ENCODE results near the gene OSCAR. TPM values are rescaled to one million over a fixed set of nuclear protein-coding genes. Genes with fewer than 3 reads are reported as not detected.

Gene OSCAR
- total RNA-seq, 2 donors from 2014 or later = 0.20 to 0.44 TPM

GRCh38 chr19:54073829-54074228 is 26.8 kb downstream of the OSCAR start:
- Histone ChIP-seq H3K4me1 (ENCODE audit: control insufficient read depth, insufficient read depth, low read length) (no peaks in the 10 kb centered on the region), H3K36me3 (ENCODE audit: control insufficient read depth, insufficient read depth, low read length) (no peaks in the 10 kb centered on the region), H3K9ac (ENCODE audit: extremely low read depth, low read length, poor library complexity, severe bottlenecking) (no peak overlapping the region), H3K27ac (ENCODE audit: low read depth, low read length) (no peak overlapping the region), H3K27me3 (ENCODE audit: control insufficient read depth, insufficient read depth, low read length, poor library complexity, severe bottlenecking) (no peaks in the 10 kb centered on the region), H3K4me3 (ENCODE audit: low read length) (no peak overlapping the region), H3K9me3 (ENCODE audit: control insufficient read depth, low read length) (no peaks in the 10 kb centered on the region)
- no peaks in the 10 kb centered on the region for H3K4me1 Mint-ChIP-seq
- no peak for DNase-seq
- 93 to 94% methylated on average over 5 to 10 of the region's 10 CpGs for WGBS, 2 experiments (ENCODE audit: insufficient coverage in 1 of 2, insufficient read length in 1 of 2)
- TF ChIP-seq CTCF (conservative IDR thresholded peaks at IDR 0.05) = no peak
- no peaks in the 10 kb centered on the region for H3K9me3 Mint-ChIP-seq
- H3K36me3 Mint-ChIP-seq (ENCODE audit: low read depth) = no peaks in the 10 kb centered on the region
- H3K27me3 Mint-ChIP-seq (ENCODE audit: insufficient read depth) = peaks cover 7% of the 10 kb centered on the region
- H3K4me3 Mint-ChIP-seq = no peak overlapping the region
- no peak overlapping the region for H3K27ac Mint-ChIP-seq

DNA sequence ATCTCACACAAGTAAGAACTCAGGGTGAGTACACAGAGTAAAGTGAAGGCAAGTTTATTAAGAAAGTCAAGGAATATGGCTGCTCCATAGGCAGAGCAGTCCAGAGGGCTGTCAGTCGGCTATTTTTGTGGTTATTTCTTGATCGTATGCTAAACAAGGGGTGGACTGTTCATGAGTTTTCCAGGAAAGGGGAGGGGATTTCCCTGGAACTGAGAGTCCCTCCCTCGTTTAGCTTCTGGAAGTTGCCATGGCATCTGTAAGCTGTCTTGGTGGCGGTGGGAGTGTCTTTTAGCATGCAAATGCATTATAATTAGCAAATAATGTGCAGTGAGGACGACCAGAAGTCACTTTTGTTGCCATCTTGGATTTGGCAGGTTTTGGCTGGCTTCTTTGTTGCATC is 31.1 kb downstream of the OSCAR start:
- no peak overlapping the region for H3K27ac ChIP-seq (ENCODE audit: low read depth, low read length)
- DNase-seq = no peak
- H3K9me3 Mint-ChIP-seq = no peaks in the 10 kb centered on the region

DNA sequence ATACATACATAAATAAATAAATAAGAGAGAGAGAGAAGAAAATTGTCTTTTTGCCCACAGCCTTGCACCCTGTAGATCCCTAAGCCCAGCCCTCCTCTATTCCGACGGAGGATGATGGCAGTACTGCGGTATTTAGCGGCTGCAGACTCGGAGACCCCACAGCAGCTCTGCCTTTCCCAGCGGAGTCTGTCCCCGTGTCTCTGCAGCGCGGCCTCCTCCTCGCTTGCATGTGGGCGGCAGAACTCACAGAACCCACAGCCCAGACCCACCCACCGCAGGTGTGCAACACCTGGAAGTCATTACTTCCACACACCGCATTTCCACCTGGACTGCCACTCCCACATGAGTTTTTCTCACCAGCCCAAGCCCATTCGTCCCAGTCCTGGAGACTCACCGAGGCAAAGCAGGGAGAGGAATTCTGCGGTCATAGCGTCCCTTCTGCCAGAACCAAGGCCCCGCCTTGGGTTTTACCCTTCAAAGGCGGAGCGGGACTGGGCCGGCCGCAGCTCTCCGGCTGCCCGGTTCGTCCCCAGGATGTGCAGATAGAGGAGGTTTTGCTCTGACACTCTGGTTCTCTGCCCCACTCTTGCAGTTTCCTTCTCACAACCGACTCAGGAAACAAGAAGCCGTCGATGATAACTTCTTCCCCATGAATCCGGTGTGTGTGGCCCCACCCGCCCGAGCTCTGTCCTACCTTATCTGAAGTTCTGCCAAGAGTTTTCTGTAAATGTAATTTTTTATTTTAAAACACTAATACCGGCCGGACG is 37.1 kb downstream of the OSCAR start, which contains the start of gene VSTM1:
Gene VSTM1 (minus strand): TSS at position 548 of the 767 bp plus-strand sequence. CDS start 120 bp downstream, at position 428.
- no peak within 1 kb of the TSS for H3K4me3 Mint-ChIP-seq
- 92 to 96% methylated on average over 21 to 34 of the region's 34 CpGs for WGBS, 2 experiments (ENCODE audit: insufficient coverage in 1 of 2, insufficient read length in 1 of 2)
- no peaks in the 10 kb centered on the region for H3K4me1 ChIP-seq (ENCODE audit: control insufficient read depth, insufficient read depth, low read length)

More for the DNA sequence above, 31.1 kb downstream of the OSCAR start:
- Histone ChIP-seq H3K4me3 (ENCODE audit: low read length) (no peak overlapping the region), H3K36me3 (ENCODE audit: control insufficient read depth, insufficient read depth, low read length) (no peaks in the 10 kb centered on the region), H3K4me1 (ENCODE audit: control insufficient read depth, insufficient read depth, low read length) (no peaks in the 10 kb centered on the region), H3K9me3 (ENCODE audit: control insufficient read depth, low read length) (no peaks in the 10 kb centered on the region), H3K9ac (ENCODE audit: extremely low read depth, low read length, poor library complexity, severe bottlenecking) (no peak overlapping the region), H3K27me3 (ENCODE audit: control insufficient read depth, insufficient read depth, low read length, poor library complexity, severe bottlenecking) (no peaks in the 10 kb centered on the region)
- Mint-ChIP-seq H3K4me3 (no peak overlapping the region), H3K4me1 (no peaks in the 10 kb centered on the region), H3K36me3 (ENCODE audit: low read depth) (no peaks in the 10 kb centered on the region), H3K27ac (no peak overlapping the region), H3K27me3 (ENCODE audit: insufficient read depth) (peaks cover 2% of the 10 kb centered on the region)
- TF ChIP-seq CTCF (conservative IDR thresholded peaks at IDR 0.05) = no peak
- 95 to 97% methylated on average over 4 to 5 of the region's 5 CpGs for WGBS, 2 experiments (ENCODE audit: insufficient coverage in 1 of 2, insufficient read length in 1 of 2)

More for the DNA sequence above, 37.1 kb downstream of the OSCAR start, which contains the start of gene VSTM1:
- peaks cover 2% of the 10 kb centered on the region for H3K27me3 Mint-ChIP-seq (ENCODE audit: insufficient read depth)
- Histone ChIP-seq H3K27ac (ENCODE audit: low read depth, low read length) (no peak within 1 kb of the TSS), H3K36me3 (ENCODE audit: control insufficient read depth, insufficient read depth, low read length) (no peaks in the 10 kb centered on the region), H3K4me3 (ENCODE audit: low read length) (no peak within 1 kb of the TSS), H3K9ac (ENCODE audit: extremely low read depth, low read length, poor library complexity, severe bottlenecking) (no peak within 1 kb of the TSS), H3K27me3 (ENCODE audit: control insufficient read depth, insufficient read depth, low read length, poor library complexity, severe bottlenecking) (no peaks in the 10 kb centered on the region), H3K9me3 (ENCODE audit: control insufficient read depth, low read length) (no peaks in the 10 kb centered on the region)
- H3K36me3 Mint-ChIP-seq (ENCODE audit: low read depth) = no peaks in the 10 kb centered on the region
- no peaks in the 10 kb centered on the region for H3K9me3 Mint-ChIP-seq
- no peak for DNase-seq
- TF ChIP-seq CTCF (conservative IDR thresholded peaks at IDR 0.05) = no peak
- no peak within 1 kb of the TSS for H3K27ac Mint-ChIP-seq
- H3K4me1 Mint-ChIP-seq = no peaks in the 10 kb centered on the region

Data from endodermal cell (in vitro differentiated cells).